ENCODE measurements around the gene LRP1B.

The LRP1B gene

DNA sequence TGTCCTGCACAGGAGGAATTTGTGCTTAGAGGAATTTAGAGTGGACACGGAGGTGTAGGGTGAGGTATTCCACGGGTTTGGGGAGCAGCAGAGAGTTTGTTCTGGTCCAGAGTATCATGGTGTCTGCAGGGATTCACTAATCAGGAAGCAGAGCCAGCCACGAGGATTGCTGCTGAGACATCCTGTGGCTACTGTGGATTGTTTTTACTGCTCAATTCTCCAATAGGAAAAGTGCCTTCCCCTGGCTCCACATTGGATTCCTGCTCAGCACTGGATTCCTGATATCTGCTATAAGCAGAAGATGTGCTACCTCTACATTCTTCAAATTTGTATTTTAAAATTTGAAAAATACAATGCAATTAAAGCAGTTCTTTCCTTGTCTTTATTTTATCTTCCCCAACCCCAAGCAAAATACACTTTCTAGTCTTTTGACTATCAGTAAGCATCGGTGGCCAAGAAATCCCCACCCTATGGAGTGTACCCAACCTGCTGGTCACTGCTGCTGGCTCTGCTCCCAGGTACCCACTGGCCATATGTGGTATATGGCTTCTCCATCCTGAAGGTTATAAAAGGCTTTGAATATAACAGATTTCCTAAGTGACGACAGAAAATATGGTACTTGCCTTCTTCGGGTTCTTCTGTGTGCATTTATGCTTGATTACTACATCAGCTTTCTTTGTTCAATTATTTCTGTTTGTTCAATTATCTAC, 1947.6 kb downstream of the LRP1B start:
- no peak for DNase-seq
